MG63 (cell line): ENCODE results near the gene CYP3A7. TPM values are rescaled to one million over a fixed set of nuclear protein-coding genes. Genes with fewer than 3 reads are reported as not detected.
"Not testable (repeated sequence)": the region's sequence is repeated elsewhere in the genome, so short reads cannot be mapped to it uniquely, and the experiment has no call there.

Experiments used
- DNase-seq: peaks from one replicate; pipeline ENCODE4 v3.0.0-alpha.2; 2020
- H3K27me3 ChIP-seq: fragments of 250-450 bp; sonication (Bioruptor Pico); 2 replicates; pipeline ENCODE4 v1.5.1; 2020; ENCODE audit warnings: mild to moderate bottlenecking, moderate library complexity
- H3K36me3 ChIP-seq: fragments of 250-450 bp; sonication (Bioruptor Pico); 2 replicates; pipeline ENCODE4 v1.5.1; 2020; ENCODE audit warnings: mild to moderate bottlenecking, moderate library complexity
- H3K4me3 ChIP-seq: fragments of 250-450 bp; sonication (Bioruptor Pico); 2 replicates; pipeline ENCODE4 v1.5.1; 2020; ENCODE audit warnings: mild to moderate bottlenecking, moderate library complexity
- H3K9me3 ChIP-seq: fragments of 250-450 bp; sonication (Bioruptor Pico); 2 replicates; pipeline ENCODE4 v1.5.1; 2020; ENCODE audit warnings: mild to moderate bottlenecking, moderate library complexity
- total RNA-seq: library from RNA; depleted of rRNA; stranded (reverse); fragments of >200 nt; shearing (Covaris generic); gene quantifications from 2 replicates; pipeline ENCODE4 v1.2.3, GENCODE V29; 2014; ENCODE audit warnings: low replicate concordance

The CYP3A7 gene
- total RNA-seq, 1 experiment from 2014 or later = not detected

DNA sequence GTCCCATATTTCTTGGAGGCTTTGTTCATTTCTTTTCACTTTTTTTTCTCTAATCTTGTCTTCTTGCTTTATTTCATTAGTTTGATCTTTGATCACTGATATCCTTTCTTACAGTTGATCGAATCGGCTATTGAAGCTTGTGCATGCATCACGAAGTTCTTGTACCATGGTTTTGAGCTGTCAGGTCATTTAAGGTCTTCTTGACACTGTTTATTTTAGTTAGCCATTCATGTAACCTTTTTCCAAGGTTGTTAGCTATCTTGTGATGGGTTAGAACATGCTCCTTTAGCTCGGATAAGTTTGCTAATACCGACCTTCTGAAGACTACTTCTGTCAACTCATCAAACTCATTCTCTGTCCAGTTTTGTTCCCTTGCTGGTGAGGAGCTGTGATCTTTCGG is 42.4 kb downstream of the CYP3A7 start:
- H3K36me3 ChIP-seq = not testable (repeated sequence)

DNA sequence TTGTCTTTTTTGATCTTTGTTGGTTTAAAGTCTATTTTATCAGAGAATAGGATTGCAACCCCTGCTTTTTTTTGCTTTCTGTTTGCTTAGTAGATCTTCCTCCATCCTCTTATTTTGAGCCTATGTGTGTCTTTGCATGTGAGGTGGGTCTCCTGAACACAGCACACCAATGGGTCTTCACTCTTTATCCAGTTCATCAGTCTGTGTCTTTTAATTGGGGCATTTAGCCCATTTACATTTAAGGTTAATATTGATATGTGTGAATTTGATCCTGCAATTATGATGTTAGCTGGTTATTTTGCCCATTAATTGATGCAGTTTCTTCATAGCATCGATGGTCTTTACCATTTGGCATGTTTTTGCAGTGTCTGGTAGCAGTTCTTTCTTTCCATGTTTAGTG is 43.3 kb downstream of the CYP3A7 start:
- not testable (repeated sequence) for DNase-seq, H3K9me3 ChIP-seq, H3K36me3 ChIP-seq, H3K27me3 ChIP-seq, H3K4me3 ChIP-seq

More for the DNA sequence above, 42.4 kb downstream of the CYP3A7 start:
- H3K4me3 ChIP-seq, DNase-seq, H3K27me3 ChIP-seq, H3K9me3 ChIP-seq: not testable (repeated sequence)

DNA sequence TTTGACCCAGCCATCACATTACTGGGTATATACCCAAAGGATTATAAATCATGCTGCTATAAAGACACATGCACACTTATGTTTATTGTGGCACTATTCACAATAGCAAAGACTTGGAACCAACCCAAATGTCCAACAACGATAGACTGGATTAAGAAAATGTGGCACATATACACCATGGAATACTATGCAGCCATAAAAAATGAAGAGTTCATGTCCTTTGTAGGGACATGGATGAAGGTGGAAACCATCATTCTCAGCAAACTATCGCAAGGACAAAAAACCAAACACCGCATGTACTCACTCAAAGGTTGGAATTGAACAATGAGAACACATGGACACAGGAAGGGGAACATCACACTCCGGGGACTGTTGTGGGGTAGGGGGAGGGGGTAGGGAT is 44.1 kb downstream of the CYP3A7 start:
- not testable (repeated sequence) for H3K9me3 ChIP-seq, DNase-seq, H3K36me3 ChIP-seq, H3K4me3 ChIP-seq, H3K27me3 ChIP-seq

DNA sequence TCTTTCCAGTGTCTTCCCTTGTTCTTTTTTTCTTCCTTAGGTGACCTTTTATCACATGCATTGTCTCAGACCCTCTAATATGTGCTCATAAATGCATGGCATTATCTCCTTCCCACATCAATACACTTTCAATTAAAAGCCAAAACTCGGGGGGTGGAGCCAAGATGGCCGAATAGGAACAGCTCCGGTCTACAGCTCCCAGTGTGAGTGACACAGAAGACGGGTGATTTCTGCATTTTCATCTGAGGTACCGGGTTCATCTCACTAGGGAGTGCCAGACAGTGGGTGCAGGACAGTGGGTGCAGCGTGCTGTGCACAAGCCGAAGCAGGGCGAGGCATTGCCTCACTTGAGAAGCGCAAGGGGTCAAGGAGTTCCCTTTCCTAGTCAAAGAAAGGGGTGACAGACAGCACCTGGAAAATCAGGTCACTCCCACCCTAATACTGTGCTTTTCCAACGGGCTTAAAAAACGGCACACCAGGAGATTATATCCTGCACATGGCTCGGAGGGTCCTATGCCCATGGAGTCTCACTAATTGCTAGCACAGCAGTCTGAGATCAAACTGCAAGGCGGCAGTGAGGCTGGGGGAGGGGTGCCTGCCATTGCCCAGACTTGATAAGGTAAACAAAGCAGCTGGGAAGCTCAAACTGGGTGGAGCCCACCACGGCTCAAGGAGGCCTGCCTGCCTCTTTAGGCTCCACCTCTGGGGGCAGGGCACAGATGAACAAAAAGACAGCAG is 49.0 kb downstream of the CYP3A7 start:
- not testable (repeated sequence) for H3K36me3 ChIP-seq, H3K4me3 ChIP-seq, DNase-seq, H3K27me3 ChIP-seq, H3K9me3 ChIP-seq

DNA sequence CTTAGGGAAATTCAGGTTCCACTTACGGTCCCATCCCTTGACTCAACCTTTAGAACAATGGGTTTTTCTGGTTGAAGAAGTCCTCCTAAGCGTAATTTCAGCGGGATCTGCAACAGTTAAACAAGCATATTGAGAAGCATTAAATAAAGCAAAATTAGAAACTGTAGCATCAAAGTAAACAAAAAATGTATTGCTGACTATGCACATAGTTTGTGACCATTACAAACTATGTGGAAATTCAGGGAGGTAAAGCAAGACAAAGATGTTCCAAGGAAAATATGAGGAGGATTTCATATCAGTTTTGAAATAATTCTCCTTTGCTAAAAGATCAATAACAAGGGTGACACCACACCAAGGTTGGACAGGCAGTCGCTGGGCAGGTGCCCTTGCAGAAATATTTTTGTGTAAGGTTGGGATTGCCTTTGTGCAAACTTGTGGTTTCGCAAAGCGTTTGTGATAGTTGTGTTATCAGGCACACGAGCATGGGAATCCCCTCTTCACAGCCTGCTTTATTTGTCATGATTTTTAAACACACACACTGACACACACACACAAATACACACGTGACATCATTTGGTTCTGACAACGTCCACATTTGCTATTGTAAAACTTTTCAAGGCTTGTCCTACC is 49.8 kb downstream of the CYP3A7 start:
- no peak for DNase-seq
- H3K4me3 ChIP-seq = no peak overlapping the region
- H3K9me3 ChIP-seq = no peaks in the 10 kb centered on the region
- no peaks in the 10 kb centered on the region for H3K36me3 ChIP-seq
- H3K27me3 ChIP-seq = no peaks in the 10 kb centered on the region

DNA sequence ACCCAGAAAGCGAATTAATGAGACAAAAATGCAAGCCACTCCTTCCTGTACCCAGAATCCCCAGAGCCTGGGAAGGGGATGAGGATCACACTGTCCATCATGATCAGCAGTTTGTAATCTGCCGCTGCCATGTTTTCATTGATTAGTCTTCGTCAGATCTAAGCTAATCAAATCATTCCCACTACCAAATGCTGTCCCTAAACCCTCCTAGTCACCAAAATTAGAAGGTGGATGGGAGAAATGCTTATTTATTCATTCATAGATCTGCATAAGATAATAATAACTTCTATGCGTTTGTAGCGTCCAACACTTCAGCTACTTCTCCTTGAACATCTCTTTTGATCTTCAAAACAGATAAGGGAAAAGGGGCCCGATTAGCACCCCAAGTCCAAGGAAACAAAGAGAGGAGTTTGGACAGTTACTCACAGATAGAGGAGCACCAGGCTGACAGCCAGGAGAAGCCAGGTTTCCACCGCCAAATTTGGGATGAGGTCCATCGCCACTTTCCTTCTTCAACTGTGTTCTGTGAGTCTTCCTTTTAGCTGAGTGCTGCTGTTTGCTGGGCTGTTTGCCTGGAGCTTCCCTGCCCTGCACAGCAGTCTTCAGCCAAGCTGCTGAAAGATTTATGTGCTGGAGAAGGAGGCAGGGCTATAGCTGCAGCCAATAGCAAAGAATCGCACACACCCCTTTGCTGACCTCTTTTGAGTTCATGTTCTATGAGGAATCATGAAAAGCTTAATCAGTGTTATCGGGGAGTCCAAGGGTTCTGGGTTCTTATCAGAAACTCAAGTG is 55.4 kb downstream of the CYP3A7 start, which contains the start of gene CYP3A5:
Gene CYP3A5 (minus strand): TSS at position 597 of the 792 bp plus-strand sequence. CDS start 100 bp downstream, at position 497.
- no peaks in the 10 kb centered on the region for H3K27me3 ChIP-seq
- H3K4me3 ChIP-seq = no peak within 1 kb of the TSS
- H3K9me3 ChIP-seq = no peaks in the 10 kb centered on the region
- no peaks in the 10 kb centered on the region for H3K36me3 ChIP-seq
- DNase-seq = peak; percentile 54

DNA sequence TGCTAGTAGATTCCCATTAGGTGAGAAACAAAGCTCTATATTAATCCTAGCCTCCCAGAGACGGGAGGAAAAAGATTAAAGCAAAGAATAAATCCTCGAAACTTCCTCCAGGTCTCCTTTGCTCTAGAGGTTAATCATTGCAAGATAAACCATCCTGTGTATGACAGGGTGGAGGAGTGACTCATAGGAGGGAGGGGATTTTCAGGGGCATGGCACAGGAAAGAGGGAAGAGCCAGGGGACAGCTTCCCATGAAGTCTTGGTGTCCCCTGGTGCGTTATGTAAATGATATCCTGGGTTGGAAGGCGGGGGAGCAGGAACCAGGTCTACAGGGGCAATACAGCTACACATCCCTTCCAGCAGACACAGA is 56.0 kb downstream of the CYP3A7 start:
- H3K4me3 ChIP-seq = no peak overlapping the region
- no peaks in the 10 kb centered on the region for H3K9me3 ChIP-seq
- peak; percentile 25 for DNase-seq
- no peaks in the 10 kb centered on the region for H3K27me3 ChIP-seq
- no peaks in the 10 kb centered on the region for H3K36me3 ChIP-seq

DNA sequence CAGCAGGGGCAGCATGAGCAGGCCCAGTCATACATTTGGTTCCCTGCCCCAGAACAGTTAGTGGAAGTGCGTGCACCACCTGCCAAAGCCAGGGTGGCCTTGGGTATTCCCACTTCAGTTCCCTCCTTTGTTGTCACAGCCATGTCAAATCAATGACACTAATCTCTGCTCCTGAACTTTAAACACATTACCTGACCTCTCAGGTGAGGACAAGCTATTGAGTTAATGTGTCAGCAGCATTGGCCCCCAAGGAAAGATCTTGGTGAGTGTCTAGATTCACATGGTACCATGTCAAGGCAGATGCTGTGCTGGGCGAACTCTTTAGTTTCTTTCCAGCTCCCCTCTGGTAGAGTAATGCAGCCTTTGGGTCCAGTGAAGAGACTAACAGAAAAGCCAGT is 57.3 kb downstream of the CYP3A7 start:
- H3K27me3 ChIP-seq = no peaks in the 10 kb centered on the region
- no peak for DNase-seq
- no peaks in the 10 kb centered on the region for H3K9me3 ChIP-seq
- no peak overlapping the region for H3K4me3 ChIP-seq
- H3K36me3 ChIP-seq = no peaks in the 10 kb centered on the region

DNA sequence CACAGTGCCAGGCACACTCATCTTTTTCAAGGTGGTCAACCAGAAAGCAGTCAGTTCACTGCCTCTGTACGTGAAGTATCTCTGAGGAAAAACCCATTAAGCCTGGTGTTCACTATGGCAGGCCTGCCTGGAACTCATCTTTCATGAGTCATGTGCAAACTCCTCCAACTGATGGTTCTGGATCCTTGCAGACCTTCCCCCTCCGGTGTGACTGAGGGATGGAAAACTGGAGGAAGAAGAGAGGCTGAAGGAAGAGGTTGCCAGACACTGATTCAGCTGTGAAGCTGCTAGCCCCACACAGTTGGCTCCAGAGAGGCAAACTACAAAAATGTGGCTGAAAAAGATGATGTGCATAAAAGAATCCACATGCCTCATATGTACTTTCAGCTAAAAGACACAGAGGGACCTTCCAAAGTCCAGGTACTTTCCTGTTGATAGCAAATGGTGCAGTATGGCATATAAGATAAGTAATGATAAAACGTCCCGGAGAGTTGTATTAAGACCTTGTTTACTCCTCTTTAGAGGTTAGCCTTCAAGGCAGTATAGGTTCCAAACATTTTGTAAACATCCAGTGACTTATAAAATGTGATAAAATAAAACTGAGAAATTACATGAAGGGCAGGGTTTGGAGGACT is 57.9 kb downstream of the CYP3A7 start:
- DNase-seq = peak; percentile 12

DNA sequence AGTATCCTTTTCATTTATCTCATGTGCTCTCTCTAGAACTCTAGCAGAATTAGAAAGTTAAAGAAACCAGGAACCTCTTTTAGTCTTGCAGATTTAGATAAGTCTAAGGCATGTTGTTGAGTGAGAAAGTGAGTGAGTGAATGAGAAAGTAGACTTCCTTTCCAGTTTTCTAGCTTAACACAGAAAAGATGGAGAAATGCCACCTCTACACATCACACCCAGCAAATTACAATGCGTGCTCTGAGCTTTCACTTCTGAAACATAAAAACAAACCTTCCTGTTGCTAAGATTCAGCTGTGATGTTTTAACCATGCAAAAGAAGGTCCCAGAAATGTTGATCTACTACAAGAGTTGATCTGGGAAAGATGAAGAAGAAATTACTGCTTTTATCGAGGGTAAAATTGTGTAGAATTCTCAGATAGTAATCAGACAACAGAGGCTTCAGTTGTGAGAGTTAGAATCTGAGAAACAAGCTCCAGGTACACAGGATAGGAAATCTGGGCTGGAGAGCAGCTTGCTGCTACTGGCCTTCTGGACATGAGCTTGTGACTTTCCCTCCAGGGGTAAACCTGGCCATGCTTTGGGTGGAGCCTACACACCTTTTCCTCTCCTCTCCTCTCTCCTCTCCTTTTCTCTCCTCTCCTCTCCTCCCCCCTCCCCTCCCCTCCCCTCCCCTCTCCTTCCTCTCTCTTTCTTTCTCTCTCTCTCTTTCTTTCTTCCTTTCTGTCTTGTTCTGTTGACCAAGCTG is 59.8 kb downstream of the CYP3A7 start:
- Histone ChIP-seq H3K27me3 (no peaks in the 10 kb centered on the region), H3K4me3 (no peak overlapping the region), H3K36me3 (no peaks in the 10 kb centered on the region), H3K9me3 (no peaks in the 10 kb centered on the region)
- DNase-seq = no peak

More for the DNA sequence above, 57.9 kb downstream of the CYP3A7 start:
- Histone ChIP-seq H3K36me3 (no peaks in the 10 kb centered on the region), H3K4me3 (no peak overlapping the region), H3K9me3 (no peaks in the 10 kb centered on the region), H3K27me3 (no peaks in the 10 kb centered on the region)

DNA sequence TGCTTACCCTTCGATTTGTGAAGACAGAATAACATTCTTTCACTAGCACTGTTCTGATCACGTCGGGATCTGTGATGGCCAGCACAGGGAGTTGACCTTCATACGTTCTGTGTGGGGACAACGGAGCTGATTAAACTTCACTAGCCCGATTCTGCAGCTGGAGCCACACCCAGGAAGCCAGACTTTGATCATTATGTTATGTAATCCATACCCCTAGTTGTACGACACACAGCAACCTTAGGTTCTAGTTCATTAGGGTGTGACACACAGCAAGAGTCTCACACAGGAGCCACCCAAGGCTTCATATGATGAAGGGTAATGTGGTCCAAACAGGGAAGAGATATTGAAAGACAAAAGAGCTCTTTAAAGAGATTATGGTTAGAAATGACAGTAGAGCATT is 62.4 kb downstream of the CYP3A7 start:
- no peak for DNase-seq
- Histone ChIP-seq H3K4me3 (no peak overlapping the region), H3K9me3 (no peaks in the 10 kb centered on the region), H3K36me3 (no peaks in the 10 kb centered on the region), H3K27me3 (no peaks in the 10 kb centered on the region)

DNA sequence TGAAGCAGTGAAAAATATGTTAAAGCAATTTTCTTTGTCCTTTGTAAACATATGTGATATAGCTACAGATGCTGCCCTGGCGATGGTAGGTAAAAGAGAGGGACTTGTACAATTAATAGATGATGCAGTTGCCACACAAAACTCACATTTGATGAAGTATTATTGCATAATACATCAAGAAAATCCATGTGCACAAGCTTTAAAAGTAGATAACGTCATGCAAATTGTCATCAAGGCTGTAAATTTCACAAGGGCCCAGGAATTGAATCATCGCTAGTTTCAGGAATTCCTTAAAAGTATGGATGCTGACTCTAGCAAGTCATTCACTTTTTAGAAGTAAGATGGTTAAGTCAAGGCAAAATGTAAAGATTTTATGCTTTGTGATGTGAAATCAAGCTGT is 65.2 kb downstream of the CYP3A7 start:
- H3K36me3 ChIP-seq = no peaks in the 10 kb centered on the region
- no peaks in the 10 kb centered on the region for H3K27me3 ChIP-seq
- no peak overlapping the region for H3K4me3 ChIP-seq
- no peaks in the 10 kb centered on the region for H3K9me3 ChIP-seq
- no peak for DNase-seq

DNA sequence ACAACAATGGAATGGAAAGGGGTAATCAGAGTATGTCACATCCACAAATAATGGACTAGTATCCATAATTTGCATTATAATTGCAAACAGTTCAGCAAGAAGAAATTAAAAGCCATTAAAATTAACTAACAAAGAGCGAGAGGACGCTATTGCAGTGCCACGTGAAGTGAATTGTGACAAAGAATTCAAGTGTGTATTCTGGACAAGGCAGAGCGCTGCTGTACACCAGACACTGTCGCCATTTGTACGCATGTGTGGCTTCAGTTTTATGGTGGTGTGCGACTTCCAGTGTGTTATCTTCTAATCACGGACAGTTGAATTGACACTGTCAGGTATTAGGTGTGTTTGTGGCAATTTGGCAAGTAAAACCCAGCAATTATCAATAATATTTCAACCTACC is 66.5 kb downstream of the CYP3A7 start:
- Histone ChIP-seq H3K9me3 (no peaks in the 10 kb centered on the region), H3K36me3 (no peaks in the 10 kb centered on the region)
- no peak for DNase-seq

DNA sequence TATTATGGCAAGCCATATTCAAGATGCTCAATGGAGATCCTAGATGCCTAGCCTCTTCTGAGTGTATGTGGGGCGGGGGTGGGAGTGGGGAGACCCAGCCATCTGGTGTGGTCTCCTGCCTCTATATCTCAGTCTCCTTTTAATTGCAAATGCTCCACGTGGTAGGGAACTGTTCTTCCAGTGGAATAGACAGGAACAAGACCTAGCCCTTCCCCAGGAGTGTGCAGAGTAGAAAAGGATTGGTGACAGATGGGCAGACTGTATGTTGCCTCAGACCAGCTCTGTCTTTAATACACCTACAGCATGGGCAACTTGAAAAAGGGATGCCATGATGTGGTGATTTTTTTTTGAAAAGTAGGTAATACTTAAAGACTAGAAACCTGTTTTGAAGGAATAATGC is 67.8 kb downstream of the CYP3A7 start:
- no peak overlapping the region for H3K4me3 ChIP-seq
- DNase-seq = no peak
- H3K36me3 ChIP-seq = no peaks in the 10 kb centered on the region
- no peaks in the 10 kb centered on the region for H3K9me3 ChIP-seq
- H3K27me3 ChIP-seq = no peaks in the 10 kb centered on the region

More for the DNA sequence above, 66.5 kb downstream of the CYP3A7 start:
- H3K27me3 ChIP-seq = no peaks in the 10 kb centered on the region
- no peak overlapping the region for H3K4me3 ChIP-seq

DNA sequence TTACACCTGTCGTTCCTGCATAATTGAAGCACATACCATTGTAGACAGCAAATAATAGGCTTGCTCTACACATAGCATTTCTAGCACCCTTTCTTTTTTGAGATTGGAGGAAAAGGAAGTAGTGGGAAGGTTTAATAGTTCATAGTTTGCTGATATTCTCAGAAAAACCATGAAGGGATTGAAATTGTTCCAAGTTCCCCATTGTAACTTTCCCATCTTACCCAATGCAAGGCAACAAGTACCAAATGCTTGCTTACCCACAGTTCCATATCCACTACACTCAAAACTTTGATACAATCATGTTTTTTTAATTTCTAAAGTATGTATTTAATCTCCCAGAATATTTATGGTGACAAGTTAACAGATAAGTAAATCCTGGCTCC is 69.0 kb downstream of the CYP3A7 start:
- Histone ChIP-seq H3K4me3 (no peak overlapping the region), H3K9me3 (no peaks in the 10 kb centered on the region), H3K27me3 (no peaks in the 10 kb centered on the region), H3K36me3 (no peaks in the 10 kb centered on the region)
- no peak for DNase-seq

DNA sequence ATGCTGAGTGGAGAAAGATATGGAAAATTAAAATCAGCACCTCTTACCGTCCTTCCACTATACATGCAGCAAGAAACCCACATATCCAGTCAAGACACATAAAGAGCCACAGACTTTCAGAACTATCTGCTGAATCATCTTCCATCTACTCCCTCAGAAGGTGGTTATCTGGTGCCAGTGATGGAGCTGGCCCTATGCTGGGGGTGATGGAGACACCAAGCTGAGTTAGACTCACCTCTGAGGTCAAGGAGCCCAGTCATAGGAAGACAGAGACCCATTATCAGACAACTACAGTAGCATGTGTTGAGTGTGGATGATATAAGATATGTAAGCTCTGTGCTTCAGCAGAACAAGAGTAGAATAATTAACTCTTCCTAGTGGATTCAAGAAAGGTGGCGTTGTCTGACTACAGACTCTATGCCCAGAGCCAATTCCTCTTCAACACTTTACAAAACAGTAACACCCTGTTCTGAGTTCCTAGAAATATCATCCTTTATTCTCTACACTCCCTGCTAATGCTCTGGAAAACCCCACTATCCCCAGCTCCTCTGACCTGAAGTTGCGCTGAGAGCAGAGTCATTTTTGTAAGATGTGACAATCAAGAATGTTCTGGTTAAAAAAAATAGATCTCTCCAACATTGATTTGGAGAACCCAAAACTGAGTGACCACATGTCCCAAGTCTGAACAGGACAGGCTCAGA is 69.5 kb downstream of the CYP3A7 start:
- Histone ChIP-seq H3K9me3 (no peaks in the 10 kb centered on the region), H3K4me3 (no peak overlapping the region), H3K27me3 (no peaks in the 10 kb centered on the region), H3K36me3 (no peaks in the 10 kb centered on the region)
- no peak for DNase-seq
